Right hindlimb (tissue), 1 donor: ENCODE data around the gene ALDH9A1.

Source experiments
- DNase-seq: peaks from one replicate; pipeline ENCODE4 v3.0.0-alpha.2; 2018

The ALDH9A1 gene

DNA sequence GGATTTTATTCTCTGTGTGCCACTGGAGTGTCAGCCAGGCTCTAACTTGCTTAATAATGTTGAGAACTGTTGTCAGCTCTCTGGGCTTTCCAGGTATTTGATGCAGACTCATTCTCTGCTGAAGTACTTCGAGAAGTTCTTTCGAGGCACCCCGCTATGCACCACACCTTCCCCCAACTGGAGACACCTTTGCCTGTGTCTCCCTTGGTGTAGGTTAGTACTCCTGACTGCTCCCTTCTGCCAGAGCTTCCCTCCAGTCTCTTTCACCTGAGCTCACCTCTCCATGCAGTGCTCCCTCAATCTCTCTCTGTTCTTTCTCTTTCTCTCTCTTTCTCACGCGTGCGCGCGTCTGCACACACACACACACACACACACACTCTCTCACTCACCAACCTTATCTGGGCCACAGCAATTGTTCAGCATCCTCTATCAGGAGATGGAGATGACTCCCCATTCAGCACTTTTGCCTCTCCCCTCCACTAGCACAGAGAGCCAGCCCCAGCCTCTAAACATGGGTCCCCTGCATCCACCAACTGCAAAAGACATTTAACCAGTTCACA is 81.3 kb downstream of the ALDH9A1 start:
- no peak for DNase-seq

- no peak for DNase-seq
Measured at GRCh38 chr1:165616054-165616612, 82.2 kb downstream of the ALDH9A1 start.
